Endothelial cell of umbilical vein (primary cell): ENCODE results near the gene MICAL3. TPM values are rescaled to one million over a fixed set of nuclear protein-coding genes. Genes with fewer than 3 reads are reported as not detected.
"Not testable (repeated sequence)": the region's sequence is repeated elsewhere in the genome, so short reads cannot be mapped to it uniquely, and the experiment has no call there.

Experiments used
- BruUV-seq: library from RNA; stranded (reverse); fragments of 400-500 nt; replicated peaks from 2 replicates; lab custom pipeline; 2021; lab: Mats Ljungman, UMichigan
- CTCF ChIA-PET: fragments of 300-600, 350-600 bp; sonication (Branson Sonifier 250); formaldehyde crosslinking; loops from one replicate; lab custom pipeline; 2021; ENCODE audit warnings: antibody characterized with exemption, inconsistent platforms; lab: Charles Lee
- POLR2A ChIA-PET: fragments of 300-600, 350-600 bp; sonication (Branson Sonifier 250); formaldehyde crosslinking; loops from one replicate; lab custom pipeline; 2021; ENCODE audit warnings: antibody characterized with exemption, inconsistent platforms; lab: Charles Lee
- DNase-seq: peaks from one replicate; pipeline ENCODE4 v3.0.0-alpha.2; 2011; ENCODE audit warnings: low read depth, low spot score
- FAIRE-seq: peaks from 2 replicates; lab custom pipeline; 2011; peaks lifted over from hg19 to GRCh38; lab: Jason Lieb, UNC
- H2AFZ ChIP-seq: 2 replicates; pipeline ENCODE4 v1.6.0; 2012; ENCODE audit warnings: low read depth, low read length, control low read depth, inconsistent platforms
- H3K27ac ChIP-seq: 2 replicates; pipeline ENCODE4 v1.5.1; 2011; ENCODE audit warnings: low read depth, mild to moderate bottlenecking, control low read depth, low read length, moderate library complexity; ENCODE audit not compliant: insufficient read depth
- H3K27me3 ChIP-seq, 2 experiments: 2 replicates each; pipeline versions ENCODE4 v1.6.0 to v1.6.1; 2011; ENCODE audit warnings: low read length in 2 of 2, mixed read lengths in 1 of 2; ENCODE audit not compliant: control insufficient read depth in 2 of 2, insufficient read depth in 2 of 2
- H3K36me3 ChIP-seq, 2 experiments: 2 replicates in 1 of 2; 3 replicates in 1 of 2; pipeline ENCODE4 v1.5.1; 2011; ENCODE audit warnings: low read length in 2 of 2, mild to moderate bottlenecking in 1 of 2, moderate library complexity in 1 of 2; ENCODE audit not compliant: control insufficient read depth in 2 of 2, insufficient read depth in 2 of 2; ENCODE audit errors: extremely low read depth in 1 of 2
- H3K4me1 ChIP-seq: 3 replicates; pipeline ENCODE4 v1.5.1; 2011; ENCODE audit warnings: mild to moderate bottlenecking, low read length; ENCODE audit not compliant: control insufficient read depth, insufficient read depth; ENCODE audit errors: extremely low read depth
- H3K4me2 ChIP-seq: 2 replicates; pipeline ENCODE4 v1.6.1; 2011; ENCODE audit warnings: low read length, control low read depth, mixed read lengths; ENCODE audit not compliant: insufficient read depth
- H3K4me3 ChIP-seq, 3 experiments: fragments of 200-600 bp in 1 of 3; sonication (generic), shearing (Covaris generic) in 1 of 3; replicated peaks in 1 of 3; 2 replicates each; pipeline ENCODE4 v1.5.1; 2011 to 2016; ENCODE audit warnings: control low read depth in 3 of 3, low read length in 3 of 3, mild to moderate bottlenecking in 2 of 3, inconsistent platforms in 1 of 3, low read depth in 1 of 3, moderate library complexity in 1 of 3; ENCODE audit not compliant: insufficient read depth in 1 of 3
- H3K79me2 ChIP-seq: 2 replicates; pipeline ENCODE4 v1.6.0; 2012; ENCODE audit warnings: low read length, inconsistent platforms; ENCODE audit not compliant: control insufficient read depth, insufficient read depth
- H3K9ac ChIP-seq: replicated peaks from 2 replicates; pipeline ENCODE3; 2011; ENCODE audit warnings: low read length, control low read depth; ENCODE audit not compliant: insufficient read depth; ENCODE audit errors: extremely low read depth
- H3K9me1 ChIP-seq: replicated peaks from 3 replicates; pipeline ENCODE4 v1.6.0; 2011; ENCODE audit warnings: mild to moderate bottlenecking, low read length; ENCODE audit not compliant: control insufficient read depth, insufficient read depth; ENCODE audit errors: extremely low read depth
- H3K9me3 ChIP-seq: replicated peaks from 2 replicates; pipeline ENCODE4 v1.5.1; 2012; ENCODE audit warnings: low read length, inconsistent platforms; ENCODE audit not compliant: control insufficient read depth, insufficient read depth
- H4K20me1 ChIP-seq: replicated peaks from 2 replicates; pipeline ENCODE3; 2011; ENCODE audit warnings: mild to moderate bottlenecking, low read length; ENCODE audit not compliant: control insufficient read depth, insufficient read depth; ENCODE audit errors: extremely low read depth
- FOS ChIP-seq: IDR thresholded peaks from 2 replicates; pipeline ENCODE4 v1.6.1; 2011; ENCODE audit warnings: mild to moderate bottlenecking, low read length, moderate library complexity, borderline replicate concordance; ENCODE audit not compliant: insufficient read depth
- dilution Hi-C: fragments of 300-500 bp; cut with MboI; formaldehyde crosslinking; loops from one replicate; pipeline ENCODE4 v1.15.0; 2019; ENCODE audit warnings: low sequenced_read_pairs; ENCODE audit not compliant: extremely low pct_ligation_motif_present
- intact Hi-C: fragments of 100-400 bp; cut with micrococcal nuclease; formaldehyde crosslinking; loops from one replicate; pipeline ENCODE4 v1.10.0; 2022
- polyA plus RNA-seq, 4 experiments: library from polyadenylated mRNA; depleted of rRNA in 3 of 4; stranded (reverse) in 3 of 4; unstranded in 1 of 4; fragments of >200 nt; gene quantifications; 2 replicates each; pipeline versions ENCODE4 v1.2.1 to v1.2.3, GENCODE V29; 2011 to 2012; ENCODE audit warnings: missing spikeins in 1 of 4
- total RNA-seq: library from RNA; stranded (reverse); gene quantifications from 2 replicates; pipeline ENCODE4 v1.2.3, GENCODE V29; 2021
- TF ChIP-seq, protein P1 (sequence below): IDR thresholded peaks from 2 replicates; pipeline ENCODE4 v1.6.1; 2011; ENCODE audit not compliant: insufficient read depth, insufficient read length

Gene MICAL3
- total and polyA plus RNA-seq, 2 donors (not counting 3 experiments of a cell fraction or from before 2014, with no cell fraction given), result 14.5 to 63.7 TPM

DNA sequence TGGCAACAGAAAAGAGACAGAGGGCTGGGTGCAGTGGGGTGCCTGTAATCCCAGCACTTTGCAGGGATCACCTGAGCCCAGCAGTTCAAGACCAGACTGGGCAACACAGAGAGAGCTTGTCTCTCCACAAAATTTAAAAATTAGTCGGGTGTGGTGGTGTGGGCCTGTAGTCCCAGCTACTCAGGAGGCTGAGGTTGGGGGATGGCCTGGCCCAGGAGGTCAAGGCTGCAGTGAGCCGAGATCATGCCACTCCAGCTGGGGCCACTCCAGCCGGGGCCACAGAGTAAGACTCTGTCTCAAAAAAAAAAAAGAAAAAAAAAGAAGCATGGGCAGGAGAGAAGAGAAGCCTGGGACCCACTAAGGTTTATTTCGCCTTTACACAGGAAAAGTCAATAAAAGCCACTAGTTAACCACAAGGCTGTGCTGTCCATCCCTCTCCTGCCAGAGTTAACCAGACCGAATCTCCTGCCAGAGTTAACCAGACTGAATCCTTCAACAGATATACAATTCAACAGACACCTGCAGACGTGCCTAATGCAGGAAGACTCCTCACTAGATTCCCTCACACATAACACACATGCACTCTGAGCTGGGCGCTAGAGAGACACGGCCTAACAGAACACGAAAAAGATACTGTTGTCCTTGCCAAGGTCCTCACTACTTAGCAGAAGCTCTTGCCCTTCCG, 29.8 kb downstream of the MICAL3 start:
- FAIRE-seq, result no peak
- CTCF ChIA-PET, result interaction anchor here (1.1 kb wide), 1 partner anchor 76 kb away, joined by 7 read pairs; no protein-coding TSS in a partner anchor

GRCh38 chr22:17992976-17993375, 31.4 kb downstream of the MICAL3 start:
- H3K79me2 ChIP-seq, result peaks cover 81% of the 10 kb centered on the region
- H3K4me2 ChIP-seq, H3K9me3 ChIP-seq, H3K27me3 ChIP-seq, H3K9me1 ChIP-seq, H3K27ac ChIP-seq, CTCF ChIA-PET, FAIRE-seq, H3K9ac ChIP-seq, H3K4me1 ChIP-seq, intact Hi-C loops, H3K36me3 ChIP-seq, H3K4me3 ChIP-seq, DNase-seq, H4K20me1 ChIP-seq, dilution Hi-C loops, H2AFZ ChIP-seq, BruUV-seq: not testable (repeated sequence)
- POLR2A ChIA-PET, result interaction anchor here (0.6 kb wide), 1 partner anchor 40 kb away, joined by 3 read pairs; no protein-coding TSS in a partner anchor

More for the DNA sequence above, 29.8 kb downstream of the MICAL3 start:
- H2AFZ ChIP-seq, result no peak overlapping the region
- no peaks in the 10 kb centered on the region for H3K4me1 ChIP-seq
- dilution Hi-C loops, result no loop called here
- H3K4me2 ChIP-seq, result no peak overlapping the region
- H3K9ac ChIP-seq, result no peak overlapping the region
- no TSS peak for BruUV-seq
- TF ChIP-seq, protein P1, sequence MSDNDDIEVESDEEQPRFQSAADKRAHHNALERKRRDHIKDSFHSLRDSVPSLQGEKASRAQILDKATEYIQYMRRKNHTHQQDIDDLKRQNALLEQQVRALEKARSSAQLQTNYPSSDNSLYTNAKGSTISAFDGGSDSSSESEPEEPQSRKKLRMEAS, result no peak
- no peak for TF ChIP-seq FOS
- H3K79me2 ChIP-seq, result peaks cover 86% of the 10 kb centered on the region
- H3K27me3 ChIP-seq, result no peaks in the 10 kb centered on the region
- DNase-seq, result no peak
- POLR2A ChIA-PET, result no interaction called here
- intact Hi-C loops, result no loop called here
- H3K9me3 ChIP-seq, result no peaks in the 10 kb centered on the region
- no peaks in the 10 kb centered on the region for H3K9me1 ChIP-seq
- H4K20me1 ChIP-seq, result no peaks in the 10 kb centered on the region
- H3K27ac ChIP-seq, result no peak overlapping the region
- H3K36me3 ChIP-seq, result no peaks in the 10 kb centered on the region
- H3K4me3 ChIP-seq, result no peak overlapping the region

DNA sequence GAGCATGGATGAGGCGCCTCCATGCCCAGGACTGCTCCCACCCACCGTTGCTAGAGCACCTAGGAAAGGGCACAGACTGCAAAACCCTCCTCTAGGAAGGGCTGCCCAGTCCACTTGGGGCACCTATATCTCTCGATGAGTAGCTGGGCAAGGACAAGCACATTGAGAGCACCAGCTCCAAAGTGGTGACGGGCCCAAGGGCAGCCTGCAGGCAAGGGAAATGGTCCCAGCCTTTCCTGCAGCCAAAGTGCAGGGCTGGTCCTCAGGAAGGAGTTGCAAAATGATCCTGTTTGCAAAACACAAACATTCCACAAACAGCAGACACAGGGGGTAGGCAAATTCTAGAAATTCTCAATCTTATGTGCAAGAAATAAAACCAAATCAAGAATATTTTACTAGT, 32.4 kb downstream of the MICAL3 start:
- intact Hi-C loops, H3K4me2 ChIP-seq, H3K9ac ChIP-seq, H3K4me3 ChIP-seq, H3K36me3 ChIP-seq, FAIRE-seq, H3K9me1 ChIP-seq, H2AFZ ChIP-seq, H3K4me1 ChIP-seq, H3K27me3 ChIP-seq, H3K27ac ChIP-seq, H4K20me1 ChIP-seq, BruUV-seq, CTCF ChIA-PET, DNase-seq, dilution Hi-C loops, H3K9me3 ChIP-seq, POLR2A ChIA-PET: not testable (repeated sequence)
- H3K79me2 ChIP-seq, result peaks cover 81% of the 10 kb centered on the region
